HepG2 (cell line): ENCODE results near the gene C1QL4. TPM values are rescaled to one million over a fixed set of nuclear protein-coding genes. Genes with fewer than 3 reads are reported as not detected.

Source experiments
- ATAC-seq: fragments of 200-7000 bp; cut with Tn5 transposase; 3 replicates; pipeline ENCODE4 v1.9.1; 2020; ENCODE audit warnings: mild to moderate bottlenecking, moderate library complexity
- BruUV-seq: library from RNA; stranded (reverse); fragments of 400-500 nt; replicated peaks from 2 replicates; lab custom pipeline; 2021; lab: Mats Ljungman, UMichigan
- CTCF ChIA-PET: fragments of 300-600 bp; formaldehyde crosslinking; extraction: SDS; loops from one replicate; lab custom pipeline; 2021; ENCODE audit warnings: low total read pairs, inconsistent platforms, low intra/inter-chr PET ratio; lab: Yijun Ruan, JAX
- POLR2A ChIA-PET: fragments of 350-600 bp; sonication (Branson Sonifier 250); formaldehyde crosslinking; loops from one replicate; lab custom pipeline; 2020; ENCODE audit warnings: antibody characterized with exemption, inconsistent platforms; lab: Yijun Ruan, JAX
- DNase-seq: peaks from one replicate; pipeline ENCODE4 v3.0.0-alpha.2; 2015; ENCODE audit warnings: low spot score
- FAIRE-seq: peaks from 3 replicates; lab custom pipeline; 2011; peaks lifted over from hg19 to GRCh38; lab: Jason Lieb, UNC
- H2AFZ ChIP-seq: one replicate; pipeline ENCODE4 v1.6.1; 2011; ENCODE audit warnings: low read length, inconsistent platforms
- H3K27ac ChIP-seq: fragments of 300-600 bp; 3 replicates; pipeline ENCODE4 v1.8.0; 2011; ENCODE audit warnings: mixed run types, mild to moderate bottlenecking, mixed read lengths, low read length, inconsistent platforms; ENCODE audit not compliant: insufficient read depth; ENCODE audit errors: extremely low read length
- H3K27me3 ChIP-seq, 2 experiments: fragments of 200-600 bp in 1 of 2; 2 replicates in 1 of 2; 3 replicates in 1 of 2; pipeline versions ENCODE4 v1.6.0 to v1.8.0; 2011; ENCODE audit warnings: low read length in 2 of 2, mild to moderate bottlenecking in 2 of 2, moderate library complexity in 2 of 2, inconsistent platforms in 1 of 2; ENCODE audit not compliant: insufficient read depth in 2 of 2, control insufficient read depth in 1 of 2
- H3K36me3 ChIP-seq, 2 experiments: fragments of 200-600 bp in 1 of 2; replicated peaks in 1 of 2; 2 replicates in 1 of 2; 3 replicates in 1 of 2; pipeline versions ENCODE4 v1.5.1 to v1.8.0; 2011; ENCODE audit warnings: low read length in 2 of 2, inconsistent platforms in 1 of 2; ENCODE audit not compliant: insufficient read depth in 2 of 2, control insufficient read depth in 1 of 2
- H3K4me1 ChIP-seq: 2 replicates; pipeline ENCODE4 v1.5.1; 2012; ENCODE audit warnings: low read length, inconsistent platforms; ENCODE audit not compliant: insufficient read depth
- H3K4me2 ChIP-seq: 2 replicates; pipeline ENCODE4 v1.6.0; 2011; ENCODE audit warnings: low read depth, low read length, inconsistent platforms
- H3K4me3 ChIP-seq, 3 experiments: fragments of 200-600 bp in 1 of 3; sonication (generic), shearing (Covaris generic) in 1 of 3; replicated peaks in 1 of 3; 2 replicates each; pipeline ENCODE4 v1.5.1; 2011 to 2016; ENCODE audit warnings: low read length in 3 of 3, inconsistent platforms in 2 of 3, low read depth in 2 of 3, mild to moderate bottlenecking in 2 of 3, control low read depth in 1 of 3, mixed read lengths in 1 of 3; ENCODE audit not compliant: insufficient read depth in 1 of 3
- H3K79me2 ChIP-seq: one replicate; pipeline ENCODE4 v1.6.1; 2011; ENCODE audit warnings: low read length, inconsistent platforms; ENCODE audit not compliant: insufficient read depth
- H3K9ac ChIP-seq: 2 replicates; pipeline ENCODE4 v1.6.0; 2011; ENCODE audit warnings: mild to moderate bottlenecking, low read depth, low read length, inconsistent platforms; ENCODE audit not compliant: insufficient read depth
- H3K9me3 ChIP-seq: 2 replicates; pipeline ENCODE4 v1.5.1; 2012; ENCODE audit warnings: mild to moderate bottlenecking, low read length
- H4K20me1 ChIP-seq: 2 replicates; pipeline ENCODE4 v1.6.0; 2011; ENCODE audit warnings: inconsistent platforms, mild to moderate bottlenecking, low read length, moderate library complexity; ENCODE audit not compliant: insufficient read depth
- CREBL2 ChIP-seq: sonication (generic); formaldehyde crosslinking; IDR thresholded peaks from 2 replicates; pipeline ENCODE4 v1.8.1; 2023; ENCODE audit warnings: missing genetic modification reagents, mild to moderate bottlenecking, borderline replicate concordance
- E2F1 ChIP-seq: sonication (generic); formaldehyde crosslinking; IDR thresholded peaks from 2 replicates; pipeline ENCODE4 v1.5.0; 2020; ENCODE audit warnings: missing genetic modification reagents
- MTF2 ChIP-seq: sonication (generic); formaldehyde crosslinking; IDR thresholded peaks from 2 replicates; pipeline ENCODE4 v1.5.0; 2020; ENCODE audit warnings: missing genetic modification reagents, borderline replicate concordance
- PCBP1 ChIP-seq: fragments of 200-400 bp; formaldehyde crosslinking; IDR thresholded peaks from 2 replicates; pipeline ENCODE4 v1.6.1; 2017; ENCODE audit warnings: mild to moderate bottlenecking, low read depth, low read length, borderline replicate concordance
- POLR2AphosphoS5 ChIP-seq: IDR thresholded peaks from 2 replicates; pipeline ENCODE4 v1.6.1; 2012; ENCODE audit warnings: low read depth, low read length
- ZKSCAN8 ChIP-seq: IDR thresholded peaks from 2 replicates; pipeline ENCODE4 v1.6.1; 2016; ENCODE audit warnings: borderline replicate concordance, missing genetic modification reagents, missing compliant biosample characterization
- ZMAT3 ChIP-seq: sonication (generic); formaldehyde crosslinking; conservative IDR thresholded peaks from 2 replicates; pipeline ENCODE4 v1.7.0; 2021; ENCODE audit warnings: missing genetic modification reagents
- ZNF674 ChIP-seq: sonication (generic); formaldehyde crosslinking; IDR thresholded peaks from 2 replicates; pipeline ENCODE4 v1.5.0; 2020; ENCODE audit warnings: low read depth, mild to moderate bottlenecking, missing genetic modification reagents
- ZNF747 ChIP-seq: sonication (generic); formaldehyde crosslinking; IDR thresholded peaks from 2 replicates; pipeline ENCODE4 v1.8.1; 2023; ENCODE audit warnings: missing genetic modification reagents, mild to moderate bottlenecking, borderline replicate concordance
- WGBS: methylation state at CpG from one replicate; pipeline ENCODE4 v1.1.6; 2017; ENCODE audit warnings: low lambda C conversion rate; 5-methylcytosine and 5-hydroxymethylcytosine counted together
- in situ Hi-C: cut with HindIII; loops from 2 replicates; pipeline ENCODE4 v1.10.0; 2017; ENCODE audit warnings: low pct_unique_long_range_greater_than_20kb; ENCODE audit not compliant: extremely low pct_ligation_motif_present
- intact Hi-C: fragments of 100-400 bp; cut with micrococcal nuclease; formaldehyde crosslinking; loops from one replicate; pipeline ENCODE4 v1.10.0; 2022; ENCODE audit not compliant: unreplicated experiment
- polyA plus RNA-seq, 8 experiments: library from polyadenylated mRNA; depleted of rRNA in 3 of 8; stranded (reverse) in 7 of 8; unstranded in 1 of 8; fragments of >200 nt; fragmentation: Illumina TruSeq in 4 of 8; extraction: Trizol in 4 of 8; gene quantifications; 2 replicates each; pipeline versions ENCODE4 v1.2.1 to v1.2.3, GENCODE V29; 2011 to 2016; ENCODE audit warnings: low read depth in 4 of 8, missing spikeins in 1 of 8, mixed read lengths in 1 of 8; ENCODE audit not compliant: insufficient read depth in 1 of 8
- total RNA-seq, 5 experiments: library from RNA; depleted of rRNA; stranded (reverse); fragments of >200 nt; fragmentation: Illumina TruSeq; extraction: Trizol; gene quantifications; 2 replicates each; pipeline ENCODE4 v1.2.3, GENCODE V29; 2016; ENCODE audit warnings: low read depth in 1 of 5
- TF ChIP-seq, protein P1 (sequence below): sonication (generic); formaldehyde crosslinking; IDR thresholded peaks from 2 replicates; pipeline ENCODE4 v1.4.0; 2020; ENCODE audit warnings: missing genetic modification reagents, borderline replicate concordance
- TF ChIP-seq, protein P2 (sequence below): sonication (generic); formaldehyde crosslinking; IDR thresholded peaks from 2 replicates; pipeline ENCODE4 v1.4.0; 2020; ENCODE audit warnings: missing genetic modification reagents, borderline replicate concordance
- TF ChIP-seq, protein P3 (sequence below): sonication (generic); formaldehyde crosslinking; IDR thresholded peaks from 2 replicates; pipeline ENCODE4 v1.5.0; 2020; ENCODE audit warnings: missing genetic modification reagents, mild to moderate bottlenecking, borderline replicate concordance

The C1QL4 gene
- total and polyA plus RNA-seq, 2 of the 13 experiments (the other 11 are each of a cell fraction or from before 2014, with no cell fraction given), result 0.03 TPM; not detected in 1

DNA sequence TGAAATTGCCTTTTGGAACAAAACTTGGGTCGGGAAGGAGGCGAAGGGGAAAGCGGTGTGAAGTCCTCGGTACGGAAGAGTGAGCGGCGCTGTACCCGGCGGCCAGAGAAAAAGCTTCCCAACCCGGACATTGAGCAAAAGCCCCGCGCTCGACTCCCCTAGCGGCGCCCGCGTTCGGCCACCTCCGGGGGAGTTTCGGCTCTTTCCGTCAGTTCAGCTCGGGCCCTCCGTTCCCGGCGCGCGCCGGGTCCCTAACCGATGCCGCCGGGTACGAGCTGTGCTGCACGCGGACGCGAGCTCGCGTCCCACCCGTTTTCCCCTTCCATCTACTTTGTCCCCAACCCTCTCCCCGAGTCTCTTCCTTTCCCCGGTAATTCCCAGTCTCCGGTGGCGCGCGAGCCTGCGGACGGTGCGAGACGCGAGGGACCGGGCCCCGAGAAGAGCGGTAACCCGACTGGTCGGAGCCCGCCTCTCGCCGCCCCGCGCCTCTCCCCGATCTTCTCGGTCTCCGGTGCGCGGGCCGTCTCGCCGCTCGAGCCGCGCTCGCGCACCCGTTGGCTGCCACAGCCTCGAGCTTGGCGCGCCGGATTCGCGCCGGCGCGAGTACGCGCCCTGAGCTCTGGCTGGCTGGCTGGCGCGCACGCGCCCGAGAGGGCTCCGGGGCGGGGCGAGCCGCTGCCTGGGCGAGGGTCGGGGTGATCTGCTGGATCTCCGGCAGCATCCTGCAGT is 29.8 kb upstream of the C1QL4 start:
- in situ Hi-C loops, result loop anchor here (5.0 kb wide), 1 partner anchor 130 kb away; no protein-coding TSS in a partner anchor
- Histone ChIP-seq H3K36me3 (no peaks in the 10 kb centered on the region; a peak in 1 of 5 replicates), H4K20me1 (peaks cover 3% of the 10 kb centered on the region; the same call in 1 of the 2 replicates), H3K4me1 (peaks cover 56% of the 10 kb centered on the region), H2AFZ (peak overlapping the region; percentile 25), H3K4me2 (peak overlapping the region; percentile 79), H3K27ac (peak overlapping the region; percentile 97), H3K27me3 (no peaks in the 10 kb centered on the region; a peak in 1 of 5 replicates), H3K9me3 (no peaks in the 10 kb centered on the region), H3K4me3 (peak overlapping the region; percentile 80 to 97 (median 83)), H3K9ac (peak overlapping the region; percentile 89), H3K79me2 (peaks cover 42% of the 10 kb centered on the region)
- DNase-seq, result peak; percentile 88
- FAIRE-seq, result no peak
- POLR2A ChIA-PET, result interaction anchor here (0.6 to 2.2 kb wide), 34 partner anchors 9 to 374 kb away, joined by 3 to 41 read pairs (median 4); partner anchors contain the start of genes DNAJC22, TMBIM6 and TROAP
- CTCF ChIA-PET, result no interaction called here
- WGBS, result 2% methylated on average over 46 of the region's 97 CpGs
- TSS peak; percentile 93 for BruUV-seq
- intact Hi-C loops, result loop anchor here (10.0 kb wide), 1 partner anchor 58 kb away; no protein-coding TSS in a partner anchor
- peak; percentile 87 for ATAC-seq
- peak; percentile 27; the same call in 1 of the 2 replicates for TF ChIP-seq ZKSCAN8 (CRISPR knock-in tag)
- TF ChIP-seq, protein P1, sequence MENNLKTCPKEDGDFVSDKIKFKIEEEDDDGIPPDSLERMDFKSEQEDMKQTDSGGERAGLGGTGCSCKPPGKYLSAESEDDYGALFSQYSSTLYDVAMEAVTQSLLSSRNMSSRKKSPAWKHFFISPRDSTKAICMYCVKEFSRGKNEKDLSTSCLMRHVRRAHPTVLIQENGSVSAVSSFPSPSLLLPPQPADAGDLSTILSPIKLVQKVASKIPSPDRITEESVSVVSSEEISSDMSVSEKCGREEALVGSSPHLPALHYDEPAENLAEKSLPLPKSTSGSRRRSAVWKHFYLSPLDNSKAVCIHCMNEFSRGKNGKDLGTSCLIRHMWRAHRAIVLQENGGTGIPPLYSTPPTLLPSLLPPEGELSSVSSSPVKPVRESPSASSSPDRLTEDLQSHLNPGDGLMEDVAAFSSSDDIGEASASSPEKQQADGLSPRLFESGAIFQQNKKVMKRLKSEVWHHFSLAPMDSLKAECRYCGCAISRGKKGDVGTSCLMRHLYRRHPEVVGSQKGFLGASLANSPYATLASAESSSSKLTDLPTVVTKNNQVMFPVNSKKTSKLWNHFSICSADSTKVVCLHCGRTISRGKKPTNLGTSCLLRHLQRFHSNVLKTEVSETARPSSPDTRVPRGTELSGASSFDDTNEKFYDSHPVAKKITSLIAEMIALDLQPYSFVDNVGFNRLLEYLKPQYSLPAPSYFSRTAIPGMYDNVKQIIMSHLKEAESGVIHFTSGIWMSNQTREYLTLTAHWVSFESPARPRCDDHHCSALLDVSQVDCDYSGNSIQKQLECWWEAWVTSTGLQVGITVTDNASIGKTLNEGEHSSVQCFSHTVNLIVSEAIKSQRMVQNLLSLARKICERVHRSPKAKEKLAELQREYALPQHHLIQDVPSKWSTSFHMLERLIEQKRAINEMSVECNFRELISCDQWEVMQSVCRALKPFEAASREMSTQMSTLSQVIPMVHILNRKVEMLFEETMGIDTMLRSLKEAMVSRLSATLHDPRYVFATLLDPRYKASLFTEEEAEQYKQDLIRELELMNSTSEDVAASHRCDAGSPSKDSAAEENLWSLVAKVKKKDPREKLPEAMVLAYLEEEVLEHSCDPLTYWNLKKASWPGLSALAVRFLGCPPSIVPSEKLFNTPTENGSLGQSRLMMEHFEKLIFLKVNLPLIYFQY (CRISPR knock-in tag), result 0 out of 2 replicates have a peak, but pooled peaks have one; percentile 5
- TF ChIP-seq, protein P2, sequence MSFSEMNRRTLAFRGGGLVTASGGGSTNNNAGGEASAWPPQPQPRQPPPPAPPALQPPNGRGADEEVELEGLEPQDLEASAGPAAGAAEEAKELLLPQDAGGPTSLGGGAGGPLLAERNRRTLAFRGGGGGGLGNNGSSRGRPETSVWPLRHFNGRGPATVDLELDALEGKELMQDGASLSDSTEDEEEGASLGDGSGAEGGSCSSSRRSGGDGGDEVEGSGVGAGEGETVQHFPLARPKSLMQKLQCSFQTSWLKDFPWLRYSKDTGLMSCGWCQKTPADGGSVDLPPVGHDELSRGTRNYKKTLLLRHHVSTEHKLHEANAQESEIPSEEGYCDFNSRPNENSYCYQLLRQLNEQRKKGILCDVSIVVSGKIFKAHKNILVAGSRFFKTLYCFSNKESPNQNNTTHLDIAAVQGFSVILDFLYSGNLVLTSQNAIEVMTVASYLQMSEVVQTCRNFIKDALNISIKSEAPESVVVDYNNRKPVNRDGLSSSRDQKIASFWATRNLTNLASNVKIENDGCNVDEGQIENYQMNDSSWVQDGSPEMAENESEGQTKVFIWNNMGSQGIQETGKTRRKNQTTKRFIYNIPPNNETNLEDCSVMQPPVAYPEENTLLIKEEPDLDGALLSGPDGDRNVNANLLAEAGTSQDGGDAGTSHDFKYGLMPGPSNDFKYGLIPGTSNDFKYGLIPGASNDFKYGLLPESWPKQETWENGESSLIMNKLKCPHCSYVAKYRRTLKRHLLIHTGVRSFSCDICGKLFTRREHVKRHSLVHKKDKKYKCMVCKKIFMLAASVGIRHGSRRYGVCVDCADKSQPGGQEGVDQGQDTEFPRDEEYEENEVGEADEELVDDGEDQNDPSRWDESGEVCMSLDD (CRISPR knock-in tag), result peak; percentile 52; the same call in 1 of the 2 replicates
- TF ChIP-seq PCBP1, result 0 out of 2 replicates have a peak, but pooled peaks have one; percentile 25
- TF ChIP-seq CREBL2 (CRISPR knock-in tag), result no peak
- TF ChIP-seq POLR2AphosphoS5, result peak; percentile 47
- peak; percentile 80 for TF ChIP-seq E2F1
- TF ChIP-seq, protein P3, sequence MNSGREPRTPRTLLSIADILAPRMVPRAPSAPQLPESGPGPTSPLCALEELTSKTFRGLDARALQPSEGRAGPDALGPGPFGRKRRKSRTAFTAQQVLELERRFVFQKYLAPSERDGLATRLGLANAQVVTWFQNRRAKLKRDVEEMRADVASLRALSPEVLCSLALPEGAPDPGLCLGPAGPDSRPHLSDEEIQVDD (CRISPR knock-in tag), result peak; percentile 20; the same call in 1 of the 2 replicates
- peak; percentile 45; the same call in 1 of the 2 replicates for TF ChIP-seq MTF2 (CRISPR knock-in tag)
- 0 out of 2 replicates have a peak, but pooled peaks have one; percentile 38 for TF ChIP-seq ZNF674
- TF ChIP-seq ZMAT3 (CRISPR knock-in tag), result peak; percentile 58; the same call in 1 of the 2 replicates
- peak; percentile 65; the same call in 1 of the 2 replicates for TF ChIP-seq ZNF747 (CRISPR knock-in tag)
